NT2/D1 (cell line): ENCODE results near the gene JUN.

Experiments used
- YY1 ChIP-seq: IDR thresholded peaks from 2 replicates; pipeline ENCODE4 v1.6.1; 2011; ENCODE audit not compliant: insufficient read length, insufficient read depth
- ZNF274 ChIP-seq: IDR thresholded peaks from 2 replicates; pipeline ENCODE4 v1.6.1; 2011; ENCODE audit warnings: mild to moderate bottlenecking, low read depth, low read length

DNA sequence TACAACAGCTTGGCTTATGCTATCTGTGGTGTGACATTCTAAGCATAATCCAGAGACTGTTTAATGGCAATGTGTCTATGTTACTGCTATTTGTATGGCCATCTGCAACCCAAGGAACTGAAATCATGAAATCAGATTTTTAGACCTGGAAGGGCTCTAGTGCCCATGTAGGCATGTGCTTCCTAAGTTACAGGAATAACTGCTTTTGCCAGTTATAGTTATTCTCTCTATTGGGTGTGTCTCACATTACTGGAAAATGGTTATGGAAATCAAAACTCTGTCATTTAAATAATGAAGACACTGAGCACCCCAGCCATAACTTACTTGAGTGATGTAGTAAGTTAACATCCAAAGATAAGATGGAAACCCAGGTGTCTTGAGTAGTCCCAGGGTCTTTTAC, 12.6 kb upstream of the JUN start:
- TF ChIP-seq ZNF274 (no peak), YY1 (no peak)
